ENCODE data around the gene PRKG2. TPM values are rescaled to one million over a fixed set of nuclear protein-coding genes. Genes with fewer than 3 reads are reported as not detected.

The PRKG2 gene
- total and polyA plus RNA-seq, 10 of the 15 experiments (the other 5 are each of a cell fraction or from before 2014, with no cell fraction given), result not detected

- TF ChIP-seq PBX3 (IDR thresholded peaks at IDR 0.05; ENCODE audit: insufficient replicate concordance, low read depth, low read length) (no peak), NR2F1 (conservative IDR thresholded peaks at IDR 0.05) (no peak), MEF2B (IDR thresholded peaks at IDR 0.05; ENCODE audit: partially characterized antibody, poor library complexity, severe bottlenecking) (no peak), NKRF (conservative IDR thresholded peaks at IDR 0.05) (no peak), NRF1 (conservative IDR thresholded peaks at IDR 0.05; ENCODE audit: low read depth, low read length) (no peak), ZNF384 (IDR thresholded peaks at IDR 0.05; ENCODE audit: borderline replicate concordance, low read depth, low read length) (no peak), SRF (IDR thresholded peaks at IDR 0.05; ENCODE audit: low read depth in 2 of 2, low read length in 2 of 2) (no peak)
Observed at GRCh38 chr4:81173213-81173612, 41.8 kb downstream of the PRKG2 start (continued).

- H4K20me1 ChIP-seq (ENCODE audit: control insufficient read depth, insufficient read depth), result no peaks in the 10 kb centered on the region
Observed at GRCh38 chr4:81166458-81167160, 48.4 kb downstream of the PRKG2 start.

More at GRCh38 chr4:81166458-81167160, 48.4 kb downstream of the PRKG2 start:
- H3K4me3 ChIP-seq, result no peak overlapping the region
- FAIRE-seq, result no peak
- H3K9ac ChIP-seq (ENCODE audit: control insufficient read depth, insufficient read depth, low read length), result no peak overlapping the region
- ChIA-PET POLR2A (no interaction called here), CTCF (no interaction called here), SMC1A (ENCODE audit: uncharacterized antibody, unreplicated experiment) (no interaction called here), RAD21 (ENCODE audit: unreplicated experiment) (no interaction called here)
- TF ChIP-seq MLLT1 (IDR thresholded peaks at IDR 0.05) (no peak), E2F8 (IDR thresholded peaks at IDR 0.05; ENCODE audit: low read depth, partially characterized antibody) (no peak)
- in situ Hi-C loops (cut with MboI) (no loop called here), intact Hi-C loops (cut with micrococcal nuclease; ENCODE audit: unreplicated experiment) (no loop called here)
- H3K36me3 ChIP-seq (ENCODE audit: control insufficient read depth in 2 of 2, insufficient read depth in 2 of 2, low read length in 1 of 2), result no peaks in the 10 kb centered on the region
- no peak overlapping the region for H3K4me2 ChIP-seq (ENCODE audit: control insufficient read depth, insufficient read depth)
- no peaks in the 10 kb centered on the region for H3K4me1 ChIP-seq (ENCODE audit: control insufficient read depth, insufficient read depth, low read length)
- DNase-seq (ENCODE audit: low read depth, low spot score), result no peak
- no peaks in the 10 kb centered on the region for H3K27me3 ChIP-seq (replicated peaks in 1 of 2; ENCODE audit: control insufficient read depth in 2 of 2, insufficient read depth in 2 of 2, low read length in 1 of 2)
- no TSS peak for BruUV-seq (replicated peaks)
- WGBS (ENCODE audit: insufficient coverage, insufficient replicate concordance, low lambda C conversion rate, missing lambda C conversion rate), result 0% methylated on average over 5 of the region's 5 CpGs
- ATAC-seq, result no peak
- no peak overlapping the region for H3K27ac ChIP-seq (ENCODE audit: control insufficient read depth, insufficient read depth)
- H3K9me3 ChIP-seq (replicated peaks; ENCODE audit: control insufficient read depth, insufficient read depth, low read length), result no peaks in the 10 kb centered on the region
- H2AFZ ChIP-seq (ENCODE audit: control insufficient read depth, low read depth, low read length), result no peak overlapping the region
- H3K79me2 ChIP-seq (ENCODE audit: control insufficient read depth, insufficient read depth, low read length), result no peaks in the 10 kb centered on the region
